ENCODE data around the gene MVB12B. TPM values are rescaled to one million over a fixed set of nuclear protein-coding genes. Genes with fewer than 3 reads are reported as not detected.

The MVB12B gene
- total RNA-seq, 2 donors from 2014 or later, result 18.6 to 19.7 TPM

GRCh38 chr9:126543490-126543889 is 216.9 kb downstream of the MVB12B start:
- H3K4me3 ChIP-seq (ENCODE audit: low read length), result no peak overlapping the region
- no peak overlapping the region for H3K27ac ChIP-seq (ENCODE audit: low read depth, low read length)
- peaks cover 3% of the 10 kb centered on the region for H3K9me3 Mint-ChIP-seq
- no peak overlapping the region for H3K27ac Mint-ChIP-seq
- no peaks in the 10 kb centered on the region for H3K27me3 ChIP-seq (ENCODE audit: control insufficient read depth, insufficient read depth, low read length, poor library complexity, severe bottlenecking)
- no peaks in the 10 kb centered on the region for H3K27me3 Mint-ChIP-seq (ENCODE audit: insufficient read depth)
- H3K9me3 ChIP-seq (ENCODE audit: control insufficient read depth, low read length), result no peaks in the 10 kb centered on the region
- TF ChIP-seq CTCF (conservative IDR thresholded peaks at IDR 0.05), result no peak
- WGBS, 2 experiments (ENCODE audit: insufficient coverage in 1 of 2, insufficient read length in 1 of 2), result 78 to 100% methylated on average over 2 to 3 of the region's 3 CpGs
- H3K4me1 Mint-ChIP-seq, result no peaks in the 10 kb centered on the region
- no peaks in the 10 kb centered on the region for H3K36me3 ChIP-seq (ENCODE audit: control insufficient read depth, insufficient read depth, low read length)
- no peak overlapping the region for H3K4me3 Mint-ChIP-seq
- H3K36me3 Mint-ChIP-seq (ENCODE audit: low read depth), result no peaks in the 10 kb centered on the region
- DNase-seq, result no peak
- H3K9ac ChIP-seq (ENCODE audit: extremely low read depth, low read length, poor library complexity, severe bottlenecking), result no peak overlapping the region
- no peaks in the 10 kb centered on the region for H3K4me1 ChIP-seq (ENCODE audit: control insufficient read depth, insufficient read depth, low read length)

- DNase-seq, result no peak
- no peaks in the 10 kb centered on the region for H3K27me3 Mint-ChIP-seq (ENCODE audit: insufficient read depth)
- Histone ChIP-seq H3K9me3 (ENCODE audit: control insufficient read depth, low read length) (no peaks in the 10 kb centered on the region), H3K4me3 (ENCODE audit: low read length) (no peak overlapping the region), H3K27me3 (ENCODE audit: control insufficient read depth, insufficient read depth, low read length, poor library complexity, severe bottlenecking) (no peaks in the 10 kb centered on the region), H3K36me3 (ENCODE audit: control insufficient read depth, insufficient read depth, low read length) (no peaks in the 10 kb centered on the region), H3K27ac (ENCODE audit: low read depth, low read length) (no peak overlapping the region), H3K9ac (ENCODE audit: extremely low read depth, low read length, poor library complexity, severe bottlenecking) (no peak overlapping the region), H3K4me1 (ENCODE audit: control insufficient read depth, insufficient read depth, low read length) (no peaks in the 10 kb centered on the region)
- peaks cover 3% of the 10 kb centered on the region for H3K9me3 Mint-ChIP-seq
- no peak for TF ChIP-seq CTCF (conservative IDR thresholded peaks at IDR 0.05)
- H3K4me1 Mint-ChIP-seq, result no peaks in the 10 kb centered on the region
- 92 to 93% methylated on average over 4 to 7 of the region's 7 CpGs for WGBS, 2 experiments (ENCODE audit: insufficient coverage in 1 of 2, insufficient read length in 1 of 2)
- no peaks in the 10 kb centered on the region for H3K36me3 Mint-ChIP-seq (ENCODE audit: low read depth)
- H3K27ac Mint-ChIP-seq, result no peak overlapping the region
- H3K4me3 Mint-ChIP-seq, result no peak overlapping the region
Observed at GRCh38 chr9:126545106-126545505, 218.5 kb downstream of the MVB12B start.

- WGBS, 2 experiments (ENCODE audit: insufficient coverage in 1 of 2, insufficient read length in 1 of 2), result 87 to 93% methylated on average over 5 to 7 of the region's 7 CpGs
- H3K27me3 Mint-ChIP-seq (ENCODE audit: insufficient read depth), result no peaks in the 10 kb centered on the region
- H3K27ac ChIP-seq (ENCODE audit: low read depth, low read length), result no peak overlapping the region
- peaks cover 3% of the 10 kb centered on the region for H3K9me3 Mint-ChIP-seq
- no peaks in the 10 kb centered on the region for H3K27me3 ChIP-seq (ENCODE audit: control insufficient read depth, insufficient read depth, low read length, poor library complexity, severe bottlenecking)
- H3K4me1 ChIP-seq (ENCODE audit: control insufficient read depth, insufficient read depth, low read length), result no peaks in the 10 kb centered on the region
- no peak for DNase-seq
- no peak overlapping the region for H3K4me3 ChIP-seq (ENCODE audit: low read length)
- no peak overlapping the region for H3K27ac Mint-ChIP-seq
- no peaks in the 10 kb centered on the region for H3K4me1 Mint-ChIP-seq
- H3K9ac ChIP-seq (ENCODE audit: extremely low read depth, low read length, poor library complexity, severe bottlenecking), result no peak overlapping the region
- no peaks in the 10 kb centered on the region for H3K36me3 ChIP-seq (ENCODE audit: control insufficient read depth, insufficient read depth, low read length)
- no peaks in the 10 kb centered on the region for H3K9me3 ChIP-seq (ENCODE audit: control insufficient read depth, low read length)
- no peaks in the 10 kb centered on the region for H3K36me3 Mint-ChIP-seq (ENCODE audit: low read depth)
- no peak overlapping the region for H3K4me3 Mint-ChIP-seq
- no peak for TF ChIP-seq CTCF (conservative IDR thresholded peaks at IDR 0.05)
Observed at GRCh38 chr9:126546036-126546435, 219.4 kb downstream of the MVB12B start.

Data from endodermal cell (in vitro differentiated cells).